Measurements from ENCODE around the gene ALKBH6.

The ALKBH6 gene

GRCh38 chr19:35988824-35989223 is 25.2 kb downstream of the ALKBH6 start:
- TF ChIP-seq POLR2AphosphoS5 (IDR thresholded peaks at IDR 0.05; ENCODE audit: low read depth, low read length): no peak
- TF ChIP-seq TAF1 (IDR thresholded peaks at IDR 0.05; ENCODE audit: borderline replicate concordance, insufficient read depth, low read length): no peak
- no peak for TF ChIP-seq FOXP2 (optimal IDR thresholded peaks at IDR 0.05; ENCODE audit: borderline replicate concordance, extremely low read depth, extremely low read length, insufficient read depth)
- TF ChIP-seq REST (IDR thresholded peaks at IDR 0.05; ENCODE audit: insufficient read depth in 1 of 2, low read depth in 2 of 2, low read length in 2 of 2): no peak
- no peak for TF ChIP-seq SIN3A (IDR thresholded peaks at IDR 0.05; ENCODE audit: borderline replicate concordance, insufficient read depth, low read length)

- TF ChIP-seq TAF1 (IDR thresholded peaks at IDR 0.05; ENCODE audit: borderline replicate concordance, insufficient read depth, low read length): no peak
- TF ChIP-seq SIN3A (IDR thresholded peaks at IDR 0.05; ENCODE audit: borderline replicate concordance, insufficient read depth, low read length): no peak
- TF ChIP-seq POLR2AphosphoS5 (IDR thresholded peaks at IDR 0.05; ENCODE audit: low read depth, low read length): no peak
Observed at GRCh38 chr19:35987571-35987896, 26.5 kb downstream of the ALKBH6 start.

- TF ChIP-seq POLR2AphosphoS5 (IDR thresholded peaks at IDR 0.05; ENCODE audit: low read depth, low read length) (no peak), FOXP2 (optimal IDR thresholded peaks at IDR 0.05; ENCODE audit: borderline replicate concordance, extremely low read depth, extremely low read length, insufficient read depth) (no peak), TAF1 (IDR thresholded peaks at IDR 0.05; ENCODE audit: borderline replicate concordance, insufficient read depth, low read length) (no peak), SIN3A (IDR thresholded peaks at IDR 0.05; ENCODE audit: borderline replicate concordance, insufficient read depth, low read length) (no peak), REST (IDR thresholded peaks at IDR 0.05; ENCODE audit: insufficient read depth in 1 of 2, low read depth in 2 of 2, low read length in 2 of 2) (no peak)
Observed at GRCh38 chr19:35986664-35987570, 27.1 kb downstream of the ALKBH6 start.

- no peak for TF ChIP-seq TAF1 (IDR thresholded peaks at IDR 0.05; ENCODE audit: borderline replicate concordance, insufficient read depth, low read length)
Observed at GRCh38 chr19:35986111-35986510, 27.9 kb downstream of the ALKBH6 start.

- TF ChIP-seq SIN3A (IDR thresholded peaks at IDR 0.05; ENCODE audit: borderline replicate concordance, insufficient read depth, low read length) (no peak), REST (IDR thresholded peaks at IDR 0.05; ENCODE audit: insufficient read depth in 1 of 2, low read depth in 2 of 2, low read length in 2 of 2) (no peak), TAF1 (IDR thresholded peaks at IDR 0.05; ENCODE audit: borderline replicate concordance, insufficient read depth, low read length) (no peak), FOXP2 (optimal IDR thresholded peaks at IDR 0.05; ENCODE audit: borderline replicate concordance, extremely low read depth, extremely low read length, insufficient read depth) (no peak), POLR2AphosphoS5 (IDR thresholded peaks at IDR 0.05; ENCODE audit: low read depth, low read length) (no peak)
Observed at GRCh38 chr19:35983177-35983576, 30.8 kb downstream of the ALKBH6 start.

- TF ChIP-seq TAF1 (IDR thresholded peaks at IDR 0.05; ENCODE audit: borderline replicate concordance, insufficient read depth, low read length) (no peak), REST (IDR thresholded peaks at IDR 0.05; ENCODE audit: insufficient read depth in 1 of 2, low read depth in 2 of 2, low read length in 2 of 2) (no peak), SIN3A (IDR thresholded peaks at IDR 0.05; ENCODE audit: borderline replicate concordance, insufficient read depth, low read length) (no peak), FOXP2 (optimal IDR thresholded peaks at IDR 0.05; ENCODE audit: borderline replicate concordance, extremely low read depth, extremely low read length, insufficient read depth) (no peak), POLR2AphosphoS5 (IDR thresholded peaks at IDR 0.05; ENCODE audit: low read depth, low read length) (no peak)
Observed at GRCh38 chr19:35978832-35979365, 35.1 kb downstream of the ALKBH6 start.
